Measurements from ENCODE around the gene LGALS8.

Gene LGALS8

DNA sequence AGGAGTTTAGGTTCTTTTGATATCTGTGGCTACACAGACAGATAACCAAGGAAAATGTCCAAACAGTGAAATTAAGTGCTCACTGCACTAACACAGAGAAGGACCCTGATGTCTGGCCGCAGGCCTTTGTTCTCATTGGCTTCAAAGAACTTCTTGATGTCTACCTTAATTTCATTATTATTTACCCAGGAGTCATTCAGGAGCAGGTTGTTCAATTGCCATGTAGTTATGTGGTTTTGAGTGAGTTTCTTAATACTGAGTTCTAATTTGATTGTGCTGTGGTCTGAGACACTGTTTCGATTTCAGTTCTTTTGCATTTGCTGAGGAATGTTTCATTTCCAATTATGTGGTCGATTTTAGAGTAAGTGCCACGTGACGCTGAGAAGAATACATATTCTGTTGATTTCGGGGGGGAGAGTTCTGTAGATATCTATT is 15.2 kb upstream of the LGALS8 start:
- no peak overlapping the region for H3K4me3 ChIP-seq (ENCODE audit: low read depth, low read length)

DNA sequence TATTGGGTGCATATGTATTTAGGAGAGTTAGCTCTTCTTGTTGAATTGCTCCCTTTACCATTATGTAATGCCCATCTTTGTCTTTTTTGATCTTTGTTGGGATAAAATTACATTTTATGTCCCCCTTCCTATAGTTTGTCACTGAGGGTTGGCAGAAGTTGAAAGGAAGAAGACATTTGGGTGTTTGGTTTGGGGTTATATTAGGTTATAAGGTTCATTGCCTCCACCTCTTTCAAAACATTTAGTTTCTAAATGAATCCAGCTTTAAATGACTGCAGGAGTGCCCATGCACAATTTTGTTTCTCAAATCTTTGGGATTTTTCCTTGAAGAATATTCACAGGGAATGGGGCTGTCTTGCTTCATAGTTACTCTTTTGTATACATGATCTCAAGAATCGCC is 14.6 kb upstream of the LGALS8 start:
- H3K4me3 ChIP-seq (ENCODE audit: low read depth, low read length), result no peak overlapping the region

DNA sequence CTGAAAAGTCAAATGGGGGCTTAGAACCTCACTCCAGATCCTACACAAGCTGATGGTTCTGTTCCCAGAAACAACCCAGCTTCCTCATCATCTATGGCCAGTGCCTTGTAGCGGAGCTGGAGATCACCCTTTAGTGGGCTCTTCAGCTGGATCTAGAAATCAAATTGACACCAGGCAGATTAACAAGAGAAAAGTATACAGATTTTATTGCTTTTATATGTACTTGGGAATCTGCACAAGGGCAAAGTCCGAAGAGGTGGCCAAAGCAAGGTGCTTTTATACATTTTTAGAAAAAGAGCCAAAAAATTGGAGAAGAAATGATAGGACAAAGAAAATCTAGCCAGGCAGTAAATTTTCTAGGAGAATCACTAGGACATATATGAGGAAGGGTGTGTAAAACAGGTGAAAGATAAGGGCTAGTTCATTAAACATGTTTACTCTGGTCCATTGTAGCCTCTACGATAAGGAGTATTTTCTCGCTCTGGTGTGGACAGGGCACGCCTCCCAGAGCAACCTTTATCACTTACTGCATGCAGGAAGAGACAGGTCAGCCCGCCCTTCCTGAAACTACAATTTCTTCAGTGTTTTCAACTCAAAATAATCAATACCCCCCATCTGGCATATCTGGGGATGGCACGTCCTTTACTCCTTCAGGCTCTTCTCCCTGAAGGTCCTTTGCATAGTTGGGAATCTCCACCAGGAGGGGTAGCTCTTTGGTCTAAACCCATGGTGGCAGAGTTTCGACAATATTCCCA is 14.0 kb upstream of the LGALS8 start:
- no peak overlapping the region for H3K4me3 ChIP-seq (ENCODE audit: low read depth, low read length)

DNA sequence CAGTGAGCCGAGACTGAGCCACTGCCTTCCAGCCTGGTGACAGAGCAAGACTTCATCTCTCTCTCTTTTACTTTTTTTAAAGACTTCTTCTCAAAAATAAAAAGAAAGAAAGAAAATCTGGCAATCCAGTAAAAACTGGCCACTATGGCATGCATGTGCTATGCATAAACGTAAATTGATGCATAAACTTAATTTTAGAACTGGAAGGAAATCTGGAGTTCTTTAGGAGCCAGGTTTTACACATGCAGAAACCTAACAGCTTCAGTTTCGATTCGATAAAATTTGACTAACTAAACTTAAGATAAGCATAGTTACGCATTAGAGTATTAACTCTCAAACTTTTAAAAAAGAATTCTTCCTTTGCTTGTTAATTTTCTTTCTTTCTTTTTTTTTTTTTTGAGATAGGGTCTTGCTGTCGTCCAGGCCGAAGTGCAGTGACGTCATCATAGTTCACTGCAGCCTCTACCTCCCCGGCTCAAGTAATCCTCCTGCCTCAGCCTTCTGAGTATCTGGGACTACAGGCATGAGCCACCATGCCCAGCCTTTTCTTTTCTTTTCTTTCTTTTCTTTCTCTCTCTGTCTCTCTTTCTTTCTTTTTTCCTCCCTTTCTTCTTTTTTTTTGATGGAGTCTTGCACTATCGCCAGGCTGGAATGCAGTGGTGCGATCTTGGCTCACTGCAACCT is 11.9 kb upstream of the LGALS8 start:
- no peak overlapping the region for H3K4me3 ChIP-seq (ENCODE audit: low read depth, low read length)

DNA sequence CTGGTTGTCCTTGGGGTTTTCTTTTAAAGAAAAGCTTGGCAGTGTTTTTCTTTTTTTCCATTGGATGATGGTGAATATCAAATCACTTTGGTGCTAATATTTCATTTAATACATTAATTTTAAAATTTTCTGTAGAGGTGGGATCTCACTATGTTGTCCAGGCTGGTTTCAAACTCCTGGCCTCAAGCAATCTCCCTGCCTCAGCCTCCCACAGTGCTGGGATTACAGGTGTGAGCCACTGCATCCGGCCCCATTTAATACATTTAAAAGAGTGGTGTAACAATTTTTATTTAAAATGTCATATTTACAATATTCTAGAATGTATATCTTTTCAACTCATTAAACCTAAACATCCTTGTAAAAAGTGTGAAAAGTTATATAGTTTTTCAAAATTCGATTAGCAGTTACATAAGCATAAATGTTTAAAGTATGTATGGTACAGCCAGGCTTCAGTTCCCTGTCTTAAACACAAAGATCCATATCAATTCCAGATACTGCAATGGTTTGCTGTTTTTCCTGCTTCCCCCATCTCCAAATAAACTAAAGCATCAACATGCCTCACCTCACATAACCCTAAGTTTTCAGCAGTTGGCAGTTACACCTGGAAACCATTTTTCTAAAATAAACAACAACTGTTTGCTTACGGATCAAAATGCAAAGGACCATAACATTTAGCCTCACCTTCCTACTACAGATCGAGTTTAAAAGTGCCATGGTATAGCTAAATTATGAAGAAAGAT is 8.9 kb upstream of the LGALS8 start:
- no peak overlapping the region for H3K4me3 ChIP-seq (ENCODE audit: low read depth, low read length)

DNA sequence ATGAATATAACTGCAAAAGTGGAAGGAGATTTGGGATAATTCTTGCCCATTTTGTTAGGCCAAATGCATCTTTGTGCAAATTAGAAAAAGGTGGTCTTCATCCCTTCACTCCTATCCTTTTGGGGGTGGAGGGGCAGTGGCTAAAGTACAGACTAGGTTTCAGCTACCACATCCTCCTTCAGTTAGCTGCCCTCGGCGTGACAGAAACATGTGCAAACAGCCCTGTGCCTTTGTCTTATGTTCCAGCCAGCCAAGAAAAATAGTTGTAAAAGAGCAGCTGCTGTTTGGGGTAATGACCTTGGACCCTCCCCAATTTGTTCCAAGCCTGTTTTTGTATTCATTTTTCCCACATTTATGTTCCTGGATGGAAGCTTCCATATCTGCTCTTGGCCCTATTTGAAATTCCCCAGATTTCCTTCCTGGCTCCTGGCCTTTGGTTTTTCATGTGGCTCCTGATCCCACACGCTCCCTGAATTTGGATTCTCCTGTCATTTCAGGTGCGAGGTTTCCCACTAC is 8.3 kb upstream of the LGALS8 start:
- H3K4me3 ChIP-seq (ENCODE audit: low read depth, low read length), result no peak overlapping the region

DNA sequence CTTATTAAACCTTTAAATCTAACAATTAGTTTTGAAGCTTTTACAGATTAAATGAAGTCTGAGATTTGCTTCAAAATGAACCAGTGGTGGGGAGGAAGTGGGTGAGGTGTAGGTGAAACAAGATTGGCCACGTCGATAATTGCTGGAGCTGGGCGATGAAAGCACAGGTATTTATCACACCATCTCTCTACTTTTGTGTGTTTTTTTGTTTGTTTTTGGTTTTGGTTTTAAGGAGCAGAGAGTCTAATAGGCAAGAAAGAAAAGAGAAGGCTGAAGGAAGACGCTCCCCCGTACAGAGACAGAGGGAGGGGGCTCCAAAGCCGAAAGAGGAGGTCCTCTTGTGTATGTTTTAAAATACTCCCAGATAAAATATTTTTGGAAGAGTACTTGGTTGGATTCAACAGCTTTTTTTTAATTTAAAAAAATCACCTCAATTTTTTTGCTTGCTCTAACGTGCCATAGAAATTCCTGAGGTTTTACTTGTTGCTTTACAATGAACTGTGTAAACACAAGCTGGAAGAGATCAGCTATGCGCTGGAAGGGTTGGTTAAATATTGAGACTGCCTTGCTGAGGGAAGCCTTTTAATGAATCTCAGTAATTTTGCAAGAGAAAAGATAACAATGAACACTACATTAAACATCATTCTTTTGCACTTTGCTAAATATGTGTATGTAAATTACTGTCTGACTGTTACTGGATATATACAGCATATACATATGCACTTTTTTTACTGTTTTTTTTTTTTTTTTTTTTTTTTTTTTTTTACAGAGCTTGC is 6.7 kb upstream of the LGALS8 start:
- no peak overlapping the region for H3K4me3 ChIP-seq (ENCODE audit: low read depth, low read length)

DNA sequence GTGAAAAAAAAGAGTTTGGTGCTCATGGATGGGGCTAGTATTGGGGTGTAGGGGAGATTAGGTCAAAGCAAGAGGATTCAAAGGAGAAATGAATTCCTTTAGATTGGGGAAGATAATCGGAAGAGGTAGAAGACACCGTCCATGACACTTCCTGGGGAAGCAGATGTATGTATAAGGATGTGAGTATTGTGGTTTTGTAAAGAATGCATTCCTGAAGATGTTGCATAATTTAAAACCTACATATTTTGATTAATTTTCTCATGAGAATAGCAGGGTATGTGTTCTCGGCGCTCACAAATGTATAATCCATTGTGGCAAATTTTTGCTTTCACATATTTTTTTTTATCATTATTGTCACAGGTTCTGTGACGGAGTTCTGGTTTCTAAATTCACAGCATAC is 5.5 kb upstream of the LGALS8 start:
- no peak overlapping the region for H3K4me3 ChIP-seq (ENCODE audit: low read depth, low read length)

DNA sequence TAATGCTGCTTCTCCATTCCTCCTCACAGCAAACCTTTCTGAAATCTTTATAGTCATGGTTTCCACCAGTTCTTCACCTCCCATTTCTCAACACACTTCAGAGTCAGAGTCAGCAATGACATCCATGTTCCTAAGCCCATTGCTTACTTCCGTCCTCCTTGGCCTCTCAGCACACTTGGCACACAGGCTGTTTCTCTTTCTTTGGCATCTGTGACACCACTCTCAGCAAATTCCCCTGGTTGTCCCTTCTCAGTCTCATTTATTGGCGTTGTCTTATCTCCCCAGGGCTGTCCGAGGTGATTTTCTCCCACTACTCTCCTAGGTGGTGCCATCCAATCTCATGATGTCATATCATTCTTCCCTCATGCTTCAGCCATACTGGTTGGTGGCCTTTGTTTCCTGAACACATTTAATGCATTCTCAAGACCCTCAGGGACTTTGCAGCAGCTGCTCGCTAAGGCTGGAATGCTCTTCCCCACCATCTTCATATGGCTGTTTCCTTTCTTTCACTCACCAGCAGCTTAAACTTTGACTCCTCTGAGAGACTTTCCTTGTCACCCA is 3.3 kb upstream of the LGALS8 start:
- H3K4me3 ChIP-seq (ENCODE audit: low read depth, low read length), result no peak overlapping the region

DNA sequence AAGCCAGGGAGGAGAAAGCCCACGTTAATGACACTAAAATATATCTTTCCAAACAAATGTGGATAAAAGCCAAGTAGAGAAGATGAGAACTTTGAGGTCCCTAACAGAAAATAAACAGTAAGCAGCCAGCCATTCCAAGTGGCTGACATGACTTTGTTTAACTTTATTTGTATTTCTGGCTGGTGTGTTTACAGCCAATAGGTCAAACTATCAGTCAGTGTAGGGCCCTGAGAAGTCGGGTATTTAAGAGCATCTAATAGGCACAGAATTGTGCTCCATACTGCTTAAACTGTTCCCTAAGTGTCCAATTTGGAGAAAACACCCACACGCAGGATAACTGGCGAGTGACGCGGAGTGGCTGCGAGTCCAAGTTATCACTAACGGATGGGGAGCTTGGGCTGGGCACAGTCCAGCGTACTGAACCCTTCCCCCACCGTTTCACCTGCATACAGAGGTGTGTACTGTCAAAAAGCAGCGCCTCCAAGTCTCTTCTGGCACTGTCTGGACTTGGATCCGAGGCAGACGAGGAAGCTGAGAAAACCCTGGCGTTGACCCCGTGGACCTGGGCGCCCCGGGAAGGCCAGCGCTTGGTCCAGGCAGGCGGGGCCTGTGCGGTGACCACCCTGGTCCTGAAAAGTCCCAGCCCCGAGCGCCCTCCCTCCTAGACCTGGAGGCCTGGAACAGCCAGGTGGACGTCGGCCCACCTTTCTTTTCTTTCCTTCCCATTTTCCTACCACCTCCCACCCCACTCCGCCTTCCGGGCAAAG is 662 bp upstream of the LGALS8 start:
- H3K4me3 ChIP-seq (ENCODE audit: low read depth, low read length), result peak overlapping the region; percentile 79

DNA sequence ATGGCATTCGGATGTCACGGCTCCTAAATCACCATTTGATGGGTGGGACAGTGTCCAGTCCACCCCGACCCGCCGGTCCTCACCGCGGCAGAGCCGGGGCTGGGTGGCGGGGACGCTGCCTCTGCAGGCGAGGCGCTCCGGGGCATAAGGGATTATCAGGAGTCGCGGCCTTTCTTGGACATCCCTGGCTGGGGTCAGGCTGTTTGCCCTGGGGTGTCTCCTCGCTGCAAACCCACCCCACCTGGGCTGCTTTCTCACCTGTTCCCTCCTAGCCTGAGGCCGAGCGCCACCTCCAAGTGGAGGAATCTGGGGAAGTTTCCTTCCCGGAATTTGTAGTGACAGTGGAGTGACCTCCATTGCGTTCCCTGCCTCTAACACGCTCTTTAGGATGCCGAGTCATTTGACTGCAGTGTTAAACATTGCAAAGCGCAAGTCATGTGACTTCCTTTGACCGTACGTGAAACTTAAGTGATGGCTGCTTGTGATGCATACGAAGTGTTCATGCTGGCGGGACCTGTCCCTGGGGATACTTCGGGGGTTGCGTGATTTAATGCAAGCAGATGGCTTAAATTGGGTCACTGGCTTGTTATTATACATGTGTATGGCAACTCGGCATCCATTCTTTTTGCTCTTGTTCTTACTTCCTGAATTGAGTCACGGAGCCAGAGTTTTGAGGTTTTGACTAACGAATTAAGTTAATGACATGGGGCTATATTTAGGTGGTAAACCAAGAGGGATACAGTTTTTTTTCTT is 536 bp downstream of the LGALS8 start:
- peak overlapping the region; percentile 79 for H3K4me3 ChIP-seq (ENCODE audit: low read depth, low read length)

DNA sequence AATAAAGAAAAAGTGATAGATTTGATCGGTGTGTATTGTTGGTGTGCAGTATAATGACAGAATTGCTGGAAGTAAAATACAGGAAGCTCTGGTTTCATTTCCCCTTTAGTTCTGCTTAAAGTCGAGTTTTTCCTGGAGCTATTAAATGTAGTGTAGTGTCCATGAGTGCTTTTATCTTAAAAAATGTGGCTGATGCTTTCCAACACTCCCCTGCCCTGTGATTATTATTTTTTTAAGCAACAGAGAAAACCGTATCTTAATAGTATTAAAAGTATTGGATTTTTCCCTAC is 1.1 kb downstream of the LGALS8 start:
- H3K4me3 ChIP-seq (ENCODE audit: low read depth, low read length), result peak overlapping the region; percentile 79

DNA sequence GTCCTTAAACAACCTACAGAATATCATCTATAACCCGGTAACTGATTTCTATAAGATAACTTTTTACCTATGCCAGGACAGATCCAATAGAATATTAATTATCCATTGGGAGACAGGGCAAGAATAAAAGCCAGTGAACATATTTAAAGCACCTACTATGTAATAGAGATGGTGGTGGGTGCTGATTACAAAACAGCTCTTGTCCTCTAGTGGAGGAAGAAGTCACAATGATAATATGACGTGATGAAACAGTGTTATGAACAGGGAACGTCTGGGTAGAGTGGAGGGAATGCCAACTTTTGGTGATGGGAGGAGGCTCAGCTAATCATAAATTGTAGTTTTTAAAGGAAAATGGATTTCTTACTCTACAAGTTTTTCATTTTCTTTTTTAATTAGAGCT is 2.3 kb downstream of the LGALS8 start:
- H3K4me3 ChIP-seq (ENCODE audit: low read depth, low read length), result no peak overlapping the region

DNA sequence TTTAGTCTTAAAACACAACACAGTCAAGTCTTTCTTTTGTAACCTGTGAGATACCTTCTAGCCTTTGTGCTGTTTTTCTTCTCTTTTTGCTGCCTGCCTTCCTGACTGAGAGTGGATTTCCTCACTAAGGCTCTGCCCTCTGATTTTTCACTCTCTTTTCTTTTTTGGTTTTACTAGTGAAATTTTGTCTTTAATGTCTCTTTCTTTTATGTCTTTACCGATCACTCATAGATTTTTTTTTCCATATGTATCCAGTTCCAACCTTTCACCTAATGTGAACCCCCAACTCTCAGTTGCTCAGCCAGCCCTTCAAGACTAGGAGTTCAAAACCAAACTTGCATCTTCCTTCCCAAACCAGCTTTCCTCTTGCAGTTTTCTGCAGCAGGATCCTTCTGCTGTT is 6.5 kb downstream of the LGALS8 start:
- no peak overlapping the region for H3K4me3 ChIP-seq (ENCODE audit: low read depth, low read length)

DNA sequence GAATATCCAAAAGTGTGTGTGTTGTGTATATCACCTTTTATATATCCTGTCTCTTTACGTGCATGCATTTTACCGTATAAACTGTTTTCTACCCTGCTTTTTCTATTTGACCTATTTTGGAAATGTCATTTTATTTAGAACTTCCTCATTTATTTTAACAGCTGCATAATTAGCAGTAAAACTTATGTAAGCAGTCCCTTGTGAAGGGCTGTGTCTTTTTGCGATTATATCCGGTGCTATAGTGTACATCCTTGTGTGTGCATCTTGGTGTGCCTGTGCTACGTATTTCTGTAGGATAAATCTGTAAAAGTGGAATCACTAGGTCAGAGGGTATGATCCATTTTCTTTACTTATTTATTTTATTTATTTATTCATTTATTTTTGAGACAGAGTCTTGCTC is 7.2 kb downstream of the LGALS8 start:
- H3K4me3 ChIP-seq (ENCODE audit: low read depth, low read length), result no peak overlapping the region

DNA sequence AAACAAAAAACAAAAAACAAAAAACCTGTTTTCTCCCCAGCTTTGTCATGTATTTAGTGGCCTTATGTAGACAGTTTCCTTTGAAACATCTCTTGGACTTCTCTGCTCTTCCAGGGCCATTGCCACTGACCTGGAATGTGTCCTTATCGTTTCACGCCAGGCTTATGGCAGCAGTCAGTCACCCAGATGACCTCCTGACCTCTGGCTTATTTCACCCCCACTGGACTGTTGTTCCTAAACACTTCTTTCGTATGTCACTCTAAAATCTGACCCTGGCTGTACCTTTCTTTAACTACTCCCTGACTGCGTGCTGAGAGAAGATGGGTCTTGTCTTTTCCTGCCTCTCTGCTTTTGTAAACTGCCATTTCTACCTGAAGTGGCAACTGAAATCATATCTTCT is 9.1 kb downstream of the LGALS8 start:
- H3K4me3 ChIP-seq (ENCODE audit: low read depth, low read length), result no peak overlapping the region

DNA sequence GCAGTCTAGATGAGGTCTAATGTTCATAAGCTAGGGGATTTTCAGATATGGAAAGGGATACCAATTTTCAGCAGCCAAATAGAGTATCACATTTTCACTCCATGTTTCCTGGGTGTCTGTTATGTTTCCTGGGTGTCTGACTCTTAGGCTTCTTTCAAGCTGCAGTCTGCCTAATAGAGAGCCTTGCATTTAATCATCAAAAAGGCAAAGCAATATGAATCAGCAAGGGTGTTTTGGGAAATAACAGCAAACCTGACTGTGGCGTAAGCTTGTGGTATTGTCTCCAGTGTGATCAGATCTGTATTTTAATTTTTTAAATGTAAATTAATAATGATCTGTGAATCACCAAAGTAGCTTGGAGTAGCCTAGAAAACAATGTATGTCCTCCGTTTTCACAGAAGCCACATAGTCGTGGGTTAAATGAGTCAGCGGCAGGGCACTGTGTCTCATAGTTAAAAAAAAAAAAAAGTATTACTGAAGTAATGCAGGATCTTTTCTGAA is 10.4 kb downstream of the LGALS8 start:
- no peak overlapping the region for H3K4me3 ChIP-seq (ENCODE audit: low read depth, low read length)

DNA sequence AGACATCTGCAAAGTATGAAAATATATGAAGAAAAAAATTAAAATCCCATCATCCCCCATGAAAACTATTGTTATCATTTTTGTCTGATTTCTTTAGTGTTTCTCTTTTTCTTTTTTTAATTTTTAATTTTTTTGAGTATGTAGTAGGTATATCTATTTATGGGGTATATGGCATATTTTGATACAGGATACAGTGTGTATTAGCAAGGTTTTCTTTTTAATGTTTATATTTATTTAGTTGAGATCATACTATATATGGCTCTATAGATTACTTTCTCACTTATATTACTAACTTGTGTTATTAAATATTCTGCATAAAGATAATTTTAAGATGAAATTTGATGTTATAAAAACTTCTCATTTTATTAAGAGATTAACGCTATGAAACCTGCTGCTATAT is 11.4 kb downstream of the LGALS8 start:
- no peak overlapping the region for H3K4me3 ChIP-seq (ENCODE audit: low read depth, low read length)

DNA sequence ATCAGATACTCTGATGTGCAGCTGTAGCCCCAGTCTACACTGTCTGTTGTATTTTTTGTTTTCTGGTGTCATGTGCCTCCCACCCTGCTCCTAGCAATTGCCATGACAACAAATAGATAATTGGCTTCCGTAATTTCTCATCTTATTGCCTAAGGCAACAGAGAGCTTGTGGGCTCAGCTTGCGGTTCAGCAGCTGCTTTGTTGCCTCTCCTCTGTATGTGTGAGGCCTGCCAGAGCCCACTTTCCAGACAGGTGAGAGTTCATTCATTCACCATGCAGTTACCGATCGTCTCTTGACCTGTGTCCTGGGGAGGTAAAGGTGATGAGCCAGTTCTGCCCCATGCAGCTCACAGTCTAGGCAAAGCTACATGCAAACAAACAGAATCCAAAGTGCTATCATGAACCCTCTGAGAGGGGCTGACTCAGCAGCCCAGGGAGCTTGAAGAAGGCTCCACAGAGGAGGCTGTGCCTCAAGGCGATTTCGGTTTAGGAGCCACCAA is 11.9 kb downstream of the LGALS8 start:
- no peak overlapping the region for H3K4me3 ChIP-seq (ENCODE audit: low read depth, low read length)

Measured in iPS-11a (cell line).